Measurements from ENCODE around the gene MRLN. TPM values are rescaled to one million over a fixed set of nuclear protein-coding genes. Genes with fewer than 3 reads are reported as not detected.

The MRLN gene
- not detected in 2 replicates for total RNA-seq

GRCh38 chr10:59753267-59753666 lies at the start of gene MRLN:
TSS of gene MRLN (minus strand) at chr10:59753455.

GRCh38 chr10:59709395-59710125 lies 43.7 kb downstream of the MRLN start, which contains the start of gene SLC16A9:
TSS of gene SLC16A9 (minus strand) at chr10:59709850. CDS start at chr10:59684291, 25,559 bp downstream.

Other genes starting within 250 kb of the MRLN start
- under 0.01 TPM in 1 of 2 replicates, not detected in the other for gene SLC16A9, start 43.6 kb downstream of the MRLN start, total RNA-seq
- 38.7 and 44.3 TPM in 2 replicates for gene CCDC6, start 153.1 kb upstream of the MRLN start, total RNA-seq